ENCODE data around the gene EMSY.

The EMSY gene

GRCh38 chr11:76459299-76459698 is 14.5 kb downstream of the EMSY start:
- Histone ChIP-seq H4K20me1 (ENCODE audit: low read depth, low read length) (no peaks in the 10 kb centered on the region), H3K79me2 (ENCODE audit: insufficient read depth, low read length) (0 out of 2 replicates have a peak, but pooled peaks cover 3% of the 10 kb centered on the region), H2AFZ (ENCODE audit: low read depth, low read length, severe bottlenecking) (no peak overlapping the region), H3K4me3 (ENCODE audit: insufficient read depth, low read length, poor library complexity, severe bottlenecking) (no peak overlapping the region), H3K9ac (ENCODE audit: low read length) (no peak overlapping the region), H3K27me3 (ENCODE audit: low read length) (no peaks in the 10 kb centered on the region), H3F3A (ENCODE audit: insufficient read depth) (no peaks in the 10 kb centered on the region), H3K9me2 (replicated peaks; ENCODE audit: insufficient read depth, low read length) (no peaks in the 10 kb centered on the region), H3K36me3 (ENCODE audit: low read length) (peaks cover 10% of the 10 kb centered on the region; the same call in 1 of the 2 replicates), H3K4me2 (ENCODE audit: low read depth, low read length, poor library complexity, severe bottlenecking) (no peak overlapping the region), H3K27ac (ENCODE audit: low read depth, low read length) (no peak overlapping the region), H3K9me3 (ENCODE audit: insufficient read depth, low read length) (no peaks in the 10 kb centered on the region)
- TF ChIP-seq CTCF (IDR thresholded peaks at IDR 0.05; ENCODE audit: insufficient read depth, low read length, poor library complexity, severe bottlenecking) (no peak), EZH2phosphoT487 (conservative IDR thresholded peaks at IDR 0.05; ENCODE audit: low read length) (no peak)

GRCh38 chr11:76459846-76460245 is 15.0 kb downstream of the EMSY start:
- Histone ChIP-seq H2AFZ (ENCODE audit: low read depth, low read length, severe bottlenecking) (no peak overlapping the region), H3K27ac (ENCODE audit: low read depth, low read length) (no peak overlapping the region), H3K9ac (ENCODE audit: low read length) (no peak overlapping the region), H3F3A (ENCODE audit: insufficient read depth) (no peaks in the 10 kb centered on the region), H3K4me3 (ENCODE audit: insufficient read depth, low read length, poor library complexity, severe bottlenecking) (no peak overlapping the region), H3K36me3 (ENCODE audit: low read length) (peaks cover 12% of the 10 kb centered on the region; the same call in 1 of the 2 replicates), H3K9me3 (ENCODE audit: insufficient read depth, low read length) (no peaks in the 10 kb centered on the region), H3K9me2 (replicated peaks; ENCODE audit: insufficient read depth, low read length) (no peaks in the 10 kb centered on the region), H3K79me2 (ENCODE audit: insufficient read depth, low read length) (0 out of 2 replicates have a peak, but pooled peaks cover 3% of the 10 kb centered on the region), H4K20me1 (ENCODE audit: low read depth, low read length) (no peaks in the 10 kb centered on the region), H3K27me3 (ENCODE audit: low read length) (no peaks in the 10 kb centered on the region), H3K4me2 (ENCODE audit: low read depth, low read length, poor library complexity, severe bottlenecking) (no peak overlapping the region)
- TF ChIP-seq EZH2phosphoT487 (conservative IDR thresholded peaks at IDR 0.05; ENCODE audit: low read length) (no peak), CTCF (IDR thresholded peaks at IDR 0.05; ENCODE audit: insufficient read depth, low read length, poor library complexity, severe bottlenecking) (no peak)

GRCh38 chr11:76462317-76462716 is 17.5 kb downstream of the EMSY start:
- Histone ChIP-seq H3K4me2 (ENCODE audit: low read depth, low read length, poor library complexity, severe bottlenecking) (no peak overlapping the region), H3K27ac (ENCODE audit: low read depth, low read length) (no peak overlapping the region), H3K9me3 (ENCODE audit: insufficient read depth, low read length) (no peaks in the 10 kb centered on the region), H3K9ac (ENCODE audit: low read length) (no peak overlapping the region), H4K20me1 (ENCODE audit: low read depth, low read length) (no peaks in the 10 kb centered on the region), H3K4me3 (ENCODE audit: insufficient read depth, low read length, poor library complexity, severe bottlenecking) (no peak overlapping the region), H3K9me2 (replicated peaks; ENCODE audit: insufficient read depth, low read length) (no peaks in the 10 kb centered on the region), H3F3A (ENCODE audit: insufficient read depth) (no peaks in the 10 kb centered on the region), H2AFZ (ENCODE audit: low read depth, low read length, severe bottlenecking) (no peak overlapping the region), H3K27me3 (ENCODE audit: low read length) (no peaks in the 10 kb centered on the region), H3K79me2 (ENCODE audit: insufficient read depth, low read length) (0 out of 2 replicates have a peak, but pooled peaks cover 3% of the 10 kb centered on the region), H3K36me3 (ENCODE audit: low read length) (peaks cover 25% of the 10 kb centered on the region)
- no peak for TF ChIP-seq EZH2phosphoT487 (conservative IDR thresholded peaks at IDR 0.05; ENCODE audit: low read length)
- TF ChIP-seq CTCF (IDR thresholded peaks at IDR 0.05; ENCODE audit: insufficient read depth, low read length, poor library complexity, severe bottlenecking), result no peak

Data from SU-DHL-6 (cell line).